ENCODE results near the gene RCBTB1.
"Not testable (repeated sequence)": the region's sequence is repeated elsewhere in the genome, so short reads cannot be mapped to it uniquely, and the experiment has no call there.

The RCBTB1 gene

DNA sequence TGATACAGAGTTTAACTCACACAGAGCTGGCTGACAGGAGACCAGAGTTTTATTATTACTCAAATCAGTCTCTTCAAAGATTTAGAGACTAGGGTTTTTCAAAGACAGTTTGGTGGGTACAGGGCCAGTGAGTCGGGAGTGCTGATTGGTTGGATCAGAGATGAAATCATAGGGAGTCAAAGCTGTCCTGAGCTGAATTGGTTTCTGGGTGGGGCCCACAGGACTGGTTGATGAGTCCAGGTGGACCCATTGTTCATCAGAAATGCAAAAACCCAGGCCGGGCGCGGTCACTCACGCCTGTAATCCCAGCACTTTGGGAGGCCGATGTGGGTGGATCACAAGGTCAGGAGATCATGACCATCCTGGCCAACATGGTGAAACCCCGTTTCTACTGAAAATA lies 17.3 kb upstream of the RCBTB1 start:
- not testable (repeated sequence) for DNase-seq

- no peak for DNase-seq
Observed at GRCh38 chr13:49602005-49602404, 16.6 kb upstream of the RCBTB1 start.

DNA sequence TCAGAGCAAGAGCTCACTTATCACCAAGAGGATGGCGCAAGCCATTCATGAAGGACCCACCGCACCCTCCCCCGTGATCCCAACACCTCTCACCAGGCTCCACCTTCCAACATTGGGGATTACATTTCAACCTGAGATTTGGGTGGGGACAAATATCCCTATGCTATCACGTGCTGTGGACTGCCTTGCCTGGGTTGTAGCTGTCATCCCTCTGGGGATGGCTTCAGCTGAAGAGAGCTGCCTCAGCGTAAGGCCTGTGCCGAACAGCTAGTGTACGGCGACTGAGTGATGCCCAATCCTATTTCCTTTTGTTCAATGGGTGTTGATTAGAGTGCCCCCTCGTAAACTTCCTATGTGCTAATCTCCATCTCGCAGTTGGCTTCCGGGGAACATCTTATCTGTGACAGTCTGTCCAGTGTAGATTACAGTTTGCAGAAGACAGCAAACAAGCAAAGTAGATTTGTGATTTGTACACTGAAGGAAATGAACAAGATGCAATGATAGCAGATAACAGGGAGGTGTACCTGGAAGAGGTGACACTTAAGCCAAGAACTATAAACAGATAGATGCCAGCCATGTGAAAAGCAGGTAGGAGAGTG lies 11.8 kb upstream of the RCBTB1 start:
- DNase-seq = no peak

DNA sequence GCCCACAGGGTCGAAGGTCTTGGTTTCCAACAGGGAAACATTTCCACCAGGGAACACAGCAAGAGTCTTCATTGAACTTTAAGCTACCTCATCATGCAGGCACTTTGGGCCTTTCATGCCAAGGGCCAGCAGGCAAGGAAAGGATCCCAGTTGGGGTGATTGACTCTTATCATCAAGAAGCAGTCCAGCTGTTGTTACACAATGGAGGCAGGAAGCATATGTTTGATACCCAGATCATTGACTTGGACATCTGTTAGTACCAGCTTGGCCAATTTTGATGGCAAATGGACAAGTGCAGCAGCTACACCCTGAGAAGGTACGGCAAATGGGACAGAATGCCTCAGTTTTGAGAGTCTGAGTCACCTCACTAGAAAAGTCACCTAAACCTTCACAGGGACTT lies 10.9 kb upstream of the RCBTB1 start:
- no peak for DNase-seq

- DNase-seq = no peak
Observed at GRCh38 chr13:49594576-49594975, 9.2 kb upstream of the RCBTB1 start.

- not testable (repeated sequence) for DNase-seq
Observed at GRCh38 chr13:49593876-49594275, 8.5 kb upstream of the RCBTB1 start.

DNA sequence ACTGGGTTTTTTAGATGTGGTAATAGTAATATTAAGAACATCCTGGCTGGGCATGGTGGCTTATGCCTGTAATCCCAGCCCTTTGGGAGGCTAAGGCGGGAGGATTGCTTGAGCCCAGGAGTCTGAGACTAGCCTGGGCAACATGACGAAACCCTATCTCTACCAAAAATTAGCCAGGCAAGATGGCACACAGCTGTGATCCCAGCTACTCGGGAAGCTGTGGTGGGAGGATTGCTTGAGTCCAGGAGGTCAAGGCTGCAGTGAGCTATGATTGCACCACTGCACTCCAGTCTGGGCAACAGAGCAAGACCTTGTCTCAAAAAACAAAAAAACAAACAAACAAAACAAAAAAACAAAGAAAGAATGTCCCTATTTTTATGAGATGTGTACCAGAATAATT lies 5.4 kb upstream of the RCBTB1 start:
- not testable (repeated sequence) for DNase-seq

DNA sequence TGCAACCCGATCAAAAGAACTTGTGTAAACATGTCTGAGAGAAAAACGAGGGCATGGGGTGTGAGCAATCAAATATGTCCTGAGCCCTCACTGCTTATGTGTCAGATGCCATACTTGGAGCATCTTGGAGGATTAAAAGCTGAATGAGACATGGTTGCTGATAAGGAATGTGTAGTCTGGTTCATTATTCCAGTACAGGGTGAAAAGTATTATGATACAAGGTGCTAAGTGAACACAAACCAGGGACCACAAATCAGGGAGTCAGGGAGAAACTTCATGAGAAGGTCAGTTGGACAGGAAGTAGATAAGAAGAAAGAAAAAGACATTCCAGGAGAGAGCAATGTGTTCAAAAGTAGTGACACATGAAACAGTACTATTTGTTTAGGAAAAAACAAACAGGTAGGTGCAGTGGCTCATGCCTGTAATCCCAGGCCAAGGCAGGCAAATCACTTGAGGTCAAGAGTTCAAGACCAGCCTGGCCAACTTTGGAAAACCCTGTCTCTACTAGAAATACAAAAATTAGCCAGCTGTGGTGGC lies 2.0 kb upstream of the RCBTB1 start:
- no peak for DNase-seq

DNA sequence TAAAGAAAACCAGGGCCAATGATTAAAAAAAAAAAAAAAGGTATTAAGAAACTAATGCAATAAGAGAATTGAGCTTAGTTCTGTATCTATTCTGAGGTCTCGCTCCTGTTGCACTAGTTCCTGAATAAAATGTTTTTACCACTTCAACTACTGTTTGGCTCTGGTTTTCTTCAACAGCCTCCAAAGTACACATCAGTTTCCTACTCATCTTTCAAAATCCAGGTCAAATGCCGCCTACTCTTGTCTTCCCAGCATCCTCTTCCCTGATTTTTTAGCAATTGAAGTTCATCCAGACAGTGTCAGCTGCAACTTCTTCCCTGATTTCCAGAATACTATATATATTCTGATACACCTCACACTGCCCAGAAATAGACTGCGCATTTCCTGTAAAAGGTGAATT lies 1.4 kb upstream of the RCBTB1 start:
- DNase-seq = no peak

DNA sequence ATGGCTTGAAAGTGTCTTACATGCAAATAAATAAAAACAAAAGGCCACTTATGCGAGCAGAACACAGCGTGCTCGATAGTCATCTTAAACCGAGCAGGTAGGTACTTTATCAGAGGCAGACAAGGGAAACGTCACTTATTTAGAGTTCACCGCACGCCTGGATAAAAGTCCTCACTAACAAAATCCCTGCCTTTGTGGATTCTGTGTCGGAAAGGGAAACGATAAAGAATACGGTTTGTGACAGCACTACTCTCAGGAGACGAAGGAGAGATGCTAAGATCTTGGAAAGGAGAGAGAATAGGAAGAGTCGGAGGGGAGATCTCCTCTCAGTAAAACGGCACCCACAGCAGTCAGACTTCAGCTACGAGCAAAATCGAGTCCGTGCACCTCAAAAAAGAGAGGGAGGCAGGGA lies 581 bp downstream of the RCBTB1 start:
- DNase-seq = no peak

GRCh38 chr13:49580980-49581680 lies 4.2 kb downstream of the RCBTB1 start:
- no peak for DNase-seq

- no peak for DNase-seq
Observed at GRCh38 chr13:49579501-49579900, 5.9 kb downstream of the RCBTB1 start.

DNA sequence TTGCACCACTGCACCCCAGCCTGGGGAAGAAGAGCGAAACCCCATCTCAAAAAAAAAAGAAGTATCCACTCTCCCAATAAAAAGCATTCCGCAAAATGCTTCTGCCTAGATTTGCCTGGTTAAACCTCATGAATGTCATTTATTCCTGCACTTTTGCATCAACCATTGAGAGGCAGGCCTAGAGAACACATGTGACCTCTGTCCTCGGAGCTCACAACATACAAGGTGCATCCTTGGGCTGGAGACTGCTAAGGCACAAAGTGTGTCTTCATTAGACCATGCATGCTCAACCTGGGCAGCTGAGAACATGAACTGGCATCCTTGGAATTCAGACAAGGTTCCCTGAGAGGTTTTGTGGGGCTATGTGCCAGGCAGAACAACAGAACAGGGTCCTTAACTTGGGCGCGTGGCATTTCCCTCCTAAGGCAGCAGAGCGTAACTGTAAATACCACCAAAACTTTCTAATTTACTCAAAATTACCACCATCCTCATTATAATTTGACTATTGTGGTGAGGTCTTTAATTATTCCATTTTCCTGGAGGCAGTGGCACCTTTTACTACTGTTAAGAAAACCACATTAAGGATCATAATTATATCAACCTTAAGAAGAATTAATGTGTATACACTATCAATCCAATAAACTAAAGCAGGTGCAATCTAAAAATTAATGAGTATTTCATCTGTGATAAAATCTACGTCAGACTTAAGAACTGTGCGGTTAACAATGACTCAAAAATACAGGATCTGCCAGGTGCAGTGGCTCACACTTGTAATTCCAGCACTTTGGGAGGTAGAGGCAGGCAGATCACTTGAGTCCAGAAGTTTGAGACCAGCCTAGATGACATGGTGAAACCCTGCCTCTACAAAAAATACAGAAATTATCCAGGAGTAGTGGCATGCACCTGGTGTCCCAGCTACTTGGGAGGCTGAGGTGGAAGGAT lies 13.8 kb downstream of the RCBTB1 start:
- DNase-seq = no peak

DNA sequence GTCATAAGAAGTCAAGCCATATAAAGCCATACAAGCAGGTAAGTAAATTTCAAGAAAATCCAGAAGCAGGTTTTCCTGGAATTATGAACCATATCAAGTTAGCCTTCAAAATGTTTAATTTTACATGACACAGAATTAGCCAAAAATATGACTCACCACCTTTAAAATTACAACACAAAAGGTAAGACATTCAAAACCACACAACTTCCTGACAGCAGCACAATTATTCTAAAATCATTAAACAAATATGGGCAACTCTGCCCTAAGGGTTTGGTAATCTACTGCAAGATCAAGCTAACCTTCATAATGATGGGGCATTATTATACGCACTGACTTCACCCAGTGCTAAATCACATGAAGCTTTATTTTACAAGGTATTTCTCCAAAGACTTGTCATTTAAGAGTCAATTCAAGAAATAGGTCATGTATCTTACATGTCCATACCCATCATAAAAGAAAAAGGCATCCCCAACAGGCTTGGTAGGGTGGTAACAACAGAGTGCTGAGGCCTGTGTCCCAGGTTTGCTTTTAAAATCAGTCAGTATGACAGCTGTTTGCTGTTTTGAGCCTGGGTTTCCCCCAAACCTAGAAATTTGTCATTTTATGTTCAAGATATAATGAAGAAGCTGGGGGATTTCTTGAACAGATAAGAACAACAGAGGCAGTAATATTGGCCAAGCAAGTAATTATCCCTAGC lies 15.2 kb downstream of the RCBTB1 start:
- DNase-seq = no peak

DNA sequence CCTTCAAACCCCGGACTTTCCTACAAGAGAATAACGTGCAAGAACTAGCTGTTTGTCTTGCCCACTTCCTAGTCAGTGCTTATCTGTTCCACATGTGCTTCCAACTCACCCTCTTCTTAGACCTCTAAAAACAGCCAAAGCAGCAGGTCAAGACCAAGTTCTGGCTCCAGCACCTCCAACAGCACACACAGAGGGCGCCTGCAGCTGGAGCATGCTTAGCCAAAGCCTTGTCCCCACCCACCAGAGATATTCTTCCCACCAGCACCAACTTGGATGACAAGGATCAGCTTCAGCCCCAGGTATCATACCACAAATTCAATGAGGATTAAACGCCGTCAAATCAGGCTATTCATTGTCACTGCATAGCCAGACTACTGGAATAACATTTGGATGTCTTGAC lies 17.9 kb downstream of the RCBTB1 start:
- no peak for DNase-seq

DNA sequence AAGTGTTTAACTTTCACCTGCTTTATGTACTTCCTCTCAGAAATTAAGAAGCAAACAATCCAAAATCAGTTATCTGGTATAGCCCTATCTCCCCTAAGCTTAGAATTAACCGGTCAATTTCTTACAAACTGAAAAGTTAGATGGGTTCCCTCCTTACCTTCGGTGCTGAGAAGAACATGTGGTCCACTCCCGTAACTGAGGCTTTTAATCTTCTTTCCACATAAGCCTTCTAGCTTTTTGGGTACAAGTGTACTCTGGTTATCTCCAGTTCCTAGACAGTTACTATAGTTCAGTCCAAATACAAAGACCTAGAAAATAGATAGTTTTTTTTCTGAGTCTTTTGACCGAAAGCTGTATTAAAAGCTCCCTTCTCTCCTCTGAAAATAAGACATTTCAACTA lies 18.9 kb downstream of the RCBTB1 start:
- no peak for DNase-seq

- not testable (repeated sequence) for DNase-seq
Observed at GRCh38 chr13:49565461-49565860, 19.9 kb downstream of the RCBTB1 start.

GRCh38 chr13:49563516-49563915 lies 21.8 kb downstream of the RCBTB1 start:
- no peak for DNase-seq

- no peak for DNase-seq
Observed at GRCh38 chr13:49561062-49561410, 24.3 kb downstream of the RCBTB1 start.

DNA sequence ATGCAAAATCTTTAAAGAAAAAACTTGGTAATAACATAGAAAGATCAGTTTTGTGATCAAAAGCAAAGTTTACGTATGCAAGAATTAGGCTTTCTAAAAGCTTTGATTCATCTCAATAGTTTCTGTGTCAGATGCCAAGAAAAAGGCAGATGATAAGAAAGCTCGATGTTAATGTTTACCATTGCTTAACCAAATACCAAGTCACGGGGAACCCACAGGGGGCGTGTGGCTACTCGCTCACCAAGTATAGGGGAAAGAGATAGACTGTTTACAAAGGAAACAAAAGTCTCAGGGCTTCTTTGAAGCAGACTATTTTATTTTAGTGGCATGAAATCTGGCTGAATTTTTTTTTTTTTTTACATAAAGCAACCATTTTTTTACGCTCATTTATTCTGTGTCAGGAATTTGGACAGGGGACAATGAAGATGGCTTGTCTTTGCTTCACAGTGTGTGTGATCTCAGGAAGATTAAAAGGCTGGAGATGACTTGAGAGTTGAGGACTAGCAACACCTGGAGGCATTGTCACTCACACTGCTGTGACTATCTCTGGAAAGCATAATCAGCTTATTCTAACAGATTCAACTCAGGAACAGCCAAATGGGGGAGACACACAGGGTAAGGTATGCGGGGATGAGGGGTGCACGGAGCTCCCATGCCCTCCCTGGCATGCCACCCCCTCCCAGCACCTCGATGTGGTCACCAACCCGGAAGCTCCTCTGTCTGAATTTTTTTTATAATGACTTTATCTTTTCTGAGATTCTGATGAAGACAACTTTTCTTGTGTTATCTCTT lies 24.9 kb downstream of the RCBTB1 start:
- DNase-seq = no peak

GRCh38 chr13:49559006-49559405 lies 26.4 kb downstream of the RCBTB1 start:
- no peak for DNase-seq

GRCh38 chr13:49554387-49554786 lies 31.0 kb downstream of the RCBTB1 start:
- DNase-seq = no peak
